HK-2 (cell line): ENCODE measurements around the gene PDLIM4.

Experiments
- DNase-seq: peaks from one replicate; pipeline ENCODE4 v3.0.0-alpha.2; 2018; ENCODE audit not compliant: unreplicated experiment

PDLIM4 gene

GRCh38 chr5:132305420-132305819 is 47.9 kb downstream of the PDLIM4 start:
- no peak for DNase-seq

- no peak for DNase-seq
These were observed 51.2 kb downstream of the PDLIM4 start for GRCh38 chr5:132308701-132309100.

GRCh38 chr5:132309679-132310078 is 52.2 kb downstream of the PDLIM4 start:
- DNase-seq = no peak

- no peak for DNase-seq
These were observed 52.8 kb downstream of the PDLIM4 start for GRCh38 chr5:132310141-132310834.

- no peak for DNase-seq
These were observed 55.9 kb downstream of the PDLIM4 start for GRCh38 chr5:132313366-132313765.

- DNase-seq = no peak
These were observed 56.5 kb downstream of the PDLIM4 start for GRCh38 chr5:132313961-132314432.

GRCh38 chr5:132315529-132316067 is 58.1 kb downstream of the PDLIM4 start:
- no peak for DNase-seq

- DNase-seq = no peak
These were observed 62.5 kb downstream of the PDLIM4 start for GRCh38 chr5:132319975-132320374.

- no peak for DNase-seq
These were observed 63.7 kb downstream of the PDLIM4 start for GRCh38 chr5:132321109-132321721.

GRCh38 chr5:132322266-132322665 is 64.8 kb downstream of the PDLIM4 start:
- no peak for DNase-seq
